RWPE1 (cell line): ENCODE measurements around the gene CST5.
"Not testable (repeated sequence)": the region's sequence is repeated elsewhere in the genome, so short reads cannot be mapped to it uniquely, and the experiment has no call there.

Experiments used
- CTCF ChIA-PET: fragments of 350-600 bp; sonication (Branson Sonifier 250); formaldehyde crosslinking; extraction: SDS; loops from one replicate; lab custom pipeline; 2021; lab: Yijun Ruan, JAX
- POLR2A ChIA-PET: fragments of 400-600 bp; formaldehyde crosslinking; extraction: SDS; loops from one replicate; lab custom pipeline; 2020; ENCODE audit warnings: antibody characterized with exemption; ENCODE audit not compliant: low non-redundant PET; lab: Yijun Ruan, JAX
- DNase-seq: peaks from one replicate; pipeline ENCODE4 v3.0.0; 2012; ENCODE audit warnings: low spot score
- H3K27ac ChIP-seq: fragments of 450-650 bp; 2 replicates; pipeline ENCODE4 v1.5.1; 2017
- TF ChIP-seq, protein P1 (sequence below): fragments of 450-650 bp; conservative IDR thresholded peaks from 2 replicates; pipeline ENCODE4 v1.5.1; 2017; ENCODE audit warnings: low read depth, mild to moderate bottlenecking

Gene CST5

DNA sequence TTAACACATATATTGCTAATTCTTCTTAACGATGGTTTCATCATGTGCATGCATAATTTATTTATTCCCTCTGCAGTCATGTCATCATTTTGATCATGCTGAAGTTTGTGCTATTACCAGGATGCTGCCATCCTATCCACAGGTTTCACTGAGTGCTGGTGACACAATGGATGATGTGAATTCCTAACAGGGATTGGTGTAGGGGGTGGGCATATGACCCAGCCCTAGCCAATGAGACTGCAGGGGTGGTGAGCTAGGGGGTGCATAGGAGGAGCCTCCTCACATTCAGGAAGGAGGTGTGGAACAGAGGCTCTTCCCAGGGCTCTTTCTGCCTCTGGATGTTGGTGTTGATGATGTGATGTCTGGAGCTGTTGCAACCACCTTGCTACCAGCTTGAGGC is 7.5 kb downstream of the CST5 start:
- H3K27ac ChIP-seq, result no peak overlapping the region
- POLR2A ChIA-PET, result no interaction called here
- TF ChIP-seq, protein P1, sequence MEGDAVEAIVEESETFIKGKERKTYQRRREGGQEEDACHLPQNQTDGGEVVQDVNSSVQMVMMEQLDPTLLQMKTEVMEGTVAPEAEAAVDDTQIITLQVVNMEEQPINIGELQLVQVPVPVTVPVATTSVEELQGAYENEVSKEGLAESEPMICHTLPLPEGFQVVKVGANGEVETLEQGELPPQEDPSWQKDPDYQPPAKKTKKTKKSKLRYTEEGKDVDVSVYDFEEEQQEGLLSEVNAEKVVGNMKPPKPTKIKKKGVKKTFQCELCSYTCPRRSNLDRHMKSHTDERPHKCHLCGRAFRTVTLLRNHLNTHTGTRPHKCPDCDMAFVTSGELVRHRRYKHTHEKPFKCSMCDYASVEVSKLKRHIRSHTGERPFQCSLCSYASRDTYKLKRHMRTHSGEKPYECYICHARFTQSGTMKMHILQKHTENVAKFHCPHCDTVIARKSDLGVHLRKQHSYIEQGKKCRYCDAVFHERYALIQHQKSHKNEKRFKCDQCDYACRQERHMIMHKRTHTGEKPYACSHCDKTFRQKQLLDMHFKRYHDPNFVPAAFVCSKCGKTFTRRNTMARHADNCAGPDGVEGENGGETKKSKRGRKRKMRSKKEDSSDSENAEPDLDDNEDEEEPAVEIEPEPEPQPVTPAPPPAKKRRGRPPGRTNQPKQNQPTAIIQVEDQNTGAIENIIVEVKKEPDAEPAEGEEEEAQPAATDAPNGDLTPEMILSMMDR, result no peak
- CTCF ChIA-PET, result no interaction called here
- no peak for DNase-seq

DNA sequence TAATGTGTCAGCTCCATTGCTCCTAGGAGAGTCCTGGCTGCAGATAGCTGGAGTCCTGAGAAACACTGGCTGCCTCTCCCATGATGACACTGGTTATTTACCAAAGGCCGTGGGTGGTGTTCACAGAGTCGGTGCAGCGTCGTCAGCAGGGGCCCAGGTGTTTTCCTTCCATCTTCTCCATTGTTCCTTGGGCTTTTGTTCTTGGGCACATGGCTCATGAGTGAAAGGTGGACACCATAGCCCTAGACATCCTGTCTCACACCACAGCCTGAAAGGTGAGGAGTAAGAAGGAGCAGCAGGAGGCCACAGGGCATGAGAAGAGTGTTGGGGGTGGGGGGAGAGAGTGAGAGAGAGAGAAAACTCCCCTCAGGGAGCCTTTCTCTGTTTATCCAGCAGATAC is 9.1 kb downstream of the CST5 start:
- H3K27ac ChIP-seq, result no peak overlapping the region
- DNase-seq, result no peak
- CTCF ChIA-PET, result no interaction called here

DNA sequence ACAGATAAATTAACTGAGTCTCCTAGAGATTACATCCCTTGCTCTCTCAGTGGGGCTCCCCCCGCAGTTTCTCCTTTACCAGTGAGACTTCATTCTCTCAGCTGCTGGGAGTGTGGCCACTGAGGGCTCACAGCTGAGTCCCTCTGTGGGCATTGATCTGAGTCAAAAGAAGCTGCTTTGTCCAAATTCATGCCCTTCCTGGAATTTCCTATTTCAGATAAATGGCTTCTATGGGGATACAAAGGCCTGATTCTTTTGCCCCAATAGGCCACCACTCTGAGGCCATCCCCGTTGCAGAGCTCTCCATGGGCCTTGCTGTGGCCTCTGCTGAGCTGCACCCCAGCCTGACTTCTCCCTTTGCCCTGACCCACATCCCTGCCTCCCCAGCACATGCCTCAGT is 10.0 kb downstream of the CST5 start:
- no peak overlapping the region for H3K27ac ChIP-seq
- DNase-seq, result no peak
- TF ChIP-seq, protein P1, result no peak
- CTCF ChIA-PET, result no interaction called here
- POLR2A ChIA-PET, result no interaction called here

More for the DNA sequence above, 9.1 kb downstream of the CST5 start:
- TF ChIP-seq, protein P1, result no peak
- POLR2A ChIA-PET, result no interaction called here

DNA sequence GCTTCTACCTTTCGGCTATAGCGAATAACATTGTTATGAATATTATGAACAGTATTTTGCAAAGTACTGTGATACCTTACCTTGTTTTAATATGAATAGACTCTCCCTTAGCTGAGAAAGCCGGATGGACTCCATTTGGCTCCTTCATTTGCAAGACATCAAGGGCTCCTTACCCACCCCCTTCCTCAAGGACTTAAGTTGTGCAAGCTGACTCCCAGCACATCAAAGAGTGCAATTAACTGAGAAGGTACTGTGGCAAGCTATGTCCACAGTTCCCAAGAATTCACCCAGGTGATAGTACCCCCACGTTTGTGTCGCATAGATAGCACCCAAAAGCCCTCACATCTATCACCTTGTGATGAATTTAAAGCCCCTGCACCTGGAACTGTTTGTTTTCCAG is 11.2 kb downstream of the CST5 start:
- DNase-seq, result no peak
- ChIA-PET CTCF (no interaction called here), POLR2A (no interaction called here)
- TF ChIP-seq, protein P1, result no peak
- H3K27ac ChIP-seq, result no peak overlapping the region

DNA sequence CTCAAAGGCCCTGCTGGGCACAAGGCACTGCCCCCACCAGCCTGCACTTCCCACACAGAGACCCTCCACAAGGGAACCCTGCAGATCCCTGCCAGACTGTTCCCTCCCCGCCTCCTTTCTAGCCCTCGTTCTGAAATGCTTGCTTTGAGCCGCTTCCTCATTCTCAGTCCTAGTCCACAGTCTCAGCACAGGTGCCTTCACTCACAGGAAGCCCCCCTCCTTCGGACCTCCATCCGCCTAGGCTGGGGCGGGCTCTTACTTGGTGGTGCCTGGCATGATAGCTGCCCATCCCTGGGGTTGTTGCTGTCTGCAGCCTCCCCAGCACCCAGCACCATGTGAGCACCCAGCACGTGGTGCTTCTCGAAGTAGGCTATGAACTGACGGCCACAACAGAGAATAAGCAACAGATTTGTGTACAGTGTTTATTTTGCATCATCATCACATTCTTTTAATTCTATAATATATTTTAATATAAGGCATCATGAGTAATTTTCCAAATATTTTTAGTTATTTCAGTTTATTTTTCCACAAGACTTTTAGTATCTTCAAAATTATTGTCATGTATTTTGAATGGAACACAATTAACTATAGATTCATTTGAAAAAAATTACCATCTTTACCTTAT is 12.3 kb downstream of the CST5 start:
- TF ChIP-seq, protein P1, result no peak
- CTCF ChIA-PET, result no interaction called here
- DNase-seq, result no peak
- no peak overlapping the region for H3K27ac ChIP-seq
- POLR2A ChIA-PET, result no interaction called here

DNA sequence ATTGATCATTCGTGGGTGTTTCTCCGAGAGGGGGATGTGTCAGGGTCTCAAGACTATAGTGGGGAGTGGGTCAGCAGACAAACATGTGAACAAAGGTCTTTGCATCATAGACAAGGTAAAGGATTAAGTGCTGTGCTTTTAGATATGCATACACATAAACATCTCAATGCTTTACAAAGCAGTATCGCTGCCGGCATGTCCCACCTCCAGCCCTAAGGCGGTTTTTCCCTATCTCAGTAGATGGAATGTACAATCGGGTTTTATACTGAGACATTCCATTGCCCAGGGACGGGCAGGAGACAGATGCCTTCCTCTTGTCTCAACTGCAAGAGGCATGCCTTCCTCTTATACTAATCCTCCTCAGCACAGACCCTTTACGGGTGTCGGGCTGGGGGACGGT is 18.8 kb downstream of the CST5 start:
- POLR2A ChIA-PET, H3K27ac ChIP-seq, DNase-seq, CTCF ChIA-PET: not testable (repeated sequence)

DNA sequence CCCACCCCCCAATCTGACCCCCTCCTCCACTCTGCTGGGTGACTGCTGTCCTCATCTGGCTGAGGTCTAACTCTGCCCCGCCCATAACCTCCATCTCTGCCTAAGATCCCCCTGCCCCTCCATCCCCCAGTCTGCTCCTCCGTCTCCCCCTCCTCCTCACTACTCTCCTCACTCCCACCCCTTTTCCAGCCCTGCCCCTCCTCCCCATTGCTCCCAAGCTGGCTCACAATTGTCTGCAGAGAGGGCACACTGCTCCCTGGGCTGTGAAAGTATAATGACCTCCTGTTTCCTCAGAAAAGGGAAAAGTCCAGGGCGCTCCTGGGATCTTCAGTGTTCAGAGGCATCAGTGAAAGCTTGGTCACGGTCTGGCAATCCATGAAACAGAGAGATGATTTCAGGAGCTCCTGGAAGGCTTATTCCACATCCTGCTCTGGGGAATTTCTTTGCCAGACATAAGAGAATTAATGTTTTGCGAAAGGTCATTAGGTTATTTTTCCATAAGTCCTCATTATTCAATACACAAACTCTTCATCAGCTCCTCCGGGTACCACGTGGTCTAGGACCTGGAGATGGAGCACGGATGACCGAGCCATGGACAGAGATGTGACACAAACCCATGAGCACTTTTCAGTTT is 21.5 kb downstream of the CST5 start:
- ChIA-PET POLR2A (interaction anchor here (0.6 kb wide), 1 partner anchor 1620 kb away, joined by 7 read pairs; no protein-coding TSS in a partner anchor), CTCF (interaction anchor here (0.7 kb wide), 2 partner anchors 21 to 96 kb away, joined by 3 read pairs; no protein-coding TSS in a partner anchor)
- H3K27ac ChIP-seq, result no peak overlapping the region
- DNase-seq, result no peak
- TF ChIP-seq, protein P1, result no peak
